ENCODE measurements around the gene CREB5. TPM values are rescaled to one million over a fixed set of nuclear protein-coding genes. Genes with fewer than 3 reads are reported as not detected.

The CREB5 gene
- total and polyA plus RNA-seq, 7 donors, result 0.86 to 33.8 (median 16.6) TPM

DNA sequence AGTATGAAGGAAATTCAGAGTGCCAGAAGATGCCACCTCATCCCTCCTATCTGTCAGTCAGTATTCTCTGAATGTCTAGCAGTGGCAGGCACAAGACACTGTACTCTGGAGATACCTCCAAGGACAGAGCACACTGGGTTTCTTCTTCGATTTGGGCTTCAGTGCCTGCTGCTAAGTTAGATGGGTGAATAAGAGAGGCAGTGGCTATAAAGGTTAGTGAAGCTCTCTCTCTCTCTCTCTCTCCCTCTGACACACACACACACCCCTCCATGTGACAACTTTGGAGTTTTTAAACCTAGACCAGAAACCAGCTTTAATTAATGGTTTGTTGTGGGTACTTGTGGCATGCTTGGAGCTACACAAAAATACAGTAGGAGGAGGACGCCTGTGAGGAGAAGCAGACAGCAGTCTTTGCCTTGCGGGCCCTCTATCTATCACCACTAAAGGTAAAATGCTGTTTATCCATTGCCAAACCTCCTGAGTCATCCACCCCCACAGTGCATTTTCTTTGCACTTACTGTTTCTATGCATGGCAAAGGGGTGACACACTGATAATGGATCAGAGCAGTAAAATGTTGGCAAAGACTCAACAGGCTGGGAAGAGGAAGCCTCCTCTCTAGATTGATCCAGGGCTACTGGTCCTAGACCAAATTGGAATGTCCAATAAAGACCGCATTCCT is 443.4 kb downstream of the CREB5 start:
- peaks cover 0 to 2% (median 0%) of the 10 kb centered on the region in 3 donors for H3K27me3 ChIP-seq (ENCODE audit: insufficient read depth in 3 of 3, low read length in 2 of 3)
- H3K4me3 ChIP-seq, result no peak overlapping the region
- ATAC-seq (no peak), DNase-seq (no peak)
- no peak overlapping the region for H3K27ac ChIP-seq
- H3K36me3 ChIP-seq (ENCODE audit: insufficient read depth in 1 of 2, low read depth in 1 of 2), result no peaks in the 10 kb centered on the region
- no peaks in the 10 kb centered on the region for H3K9me3 ChIP-seq
- WGBS, 3 donors, result 94 to 98% (median 95%) methylated on average over 4 of the region's 4 CpGs
- intact Hi-C loops (cut with DNase I), result loop anchor here (2.0 to 10.0 kb wide), 2 partner anchors 551 to 557 kb away; no protein-coding TSS in a partner anchor
- H3K4me1 ChIP-seq, result peaks cover 3% of the 10 kb centered on the region
- no peak for TF ChIP-seq CTCF (IDR thresholded peaks at IDR 0.05)

DNA sequence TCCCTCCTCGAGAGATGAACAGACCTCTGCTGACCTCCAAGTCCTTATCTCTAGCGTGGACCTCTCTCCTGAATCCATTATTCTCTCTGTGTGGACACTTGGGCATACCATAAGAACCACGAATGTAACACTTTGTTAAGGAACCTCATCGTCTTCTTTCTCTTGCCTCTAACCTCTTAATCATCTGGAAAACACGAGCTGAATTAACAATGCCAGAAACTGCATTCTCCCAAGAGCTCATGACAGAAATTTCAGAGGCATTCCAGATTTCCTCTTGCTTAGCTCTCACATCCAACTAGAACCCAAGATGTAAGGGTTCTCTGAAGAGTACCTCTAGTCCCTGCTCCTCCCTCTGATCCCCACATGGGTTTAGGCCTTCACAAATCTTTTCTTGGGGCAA is 444.3 kb downstream of the CREB5 start:
- no peak overlapping the region for H3K27ac ChIP-seq
- H3K9me3 ChIP-seq, result no peaks in the 10 kb centered on the region
- H3K4me1 ChIP-seq, result peaks cover 3% of the 10 kb centered on the region
- no peak for ATAC-seq
- no peak overlapping the region for H3K4me3 ChIP-seq
- no peak for DNase-seq
- H3K27me3 ChIP-seq (ENCODE audit: insufficient read depth in 3 of 3, low read length in 2 of 3), result peaks cover 0 to 2% (median 0%) of the 10 kb centered on the region in 3 donors
- TF ChIP-seq CTCF (IDR thresholded peaks at IDR 0.05), result no peak
- 80 to 84% (median 81%) methylated on average over 5 of the region's 5 CpGs for WGBS, 3 donors
- intact Hi-C loops (cut with DNase I), result loop anchor here in 1 of 2 donors (10.0 kb wide), 1 partner anchor 552 kb away; no protein-coding TSS in a partner anchor
- no peaks in the 10 kb centered on the region for H3K36me3 ChIP-seq (ENCODE audit: insufficient read depth in 1 of 2, low read depth in 1 of 2)

DNA sequence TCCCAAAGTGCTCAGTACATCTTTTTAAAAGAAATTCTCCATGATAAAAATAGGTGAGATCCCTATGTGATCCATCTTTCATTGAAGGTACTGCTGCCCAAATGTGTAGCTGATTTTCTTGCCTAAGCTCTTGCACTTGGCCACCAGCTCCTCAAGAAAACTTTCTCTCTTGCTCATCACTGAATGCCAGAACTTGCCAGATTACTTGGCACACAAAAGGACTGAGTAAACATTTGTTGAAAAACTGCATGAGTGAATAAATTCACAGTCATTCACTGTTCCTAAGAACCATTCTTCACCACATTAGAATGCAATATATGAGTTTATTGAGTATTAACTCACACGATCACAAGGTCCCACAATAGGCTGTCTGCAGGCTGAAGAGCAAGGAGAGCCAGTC is 445.9 kb downstream of the CREB5 start:
- 76 to 85% (median 83%) methylated on average over 1 of the region's 1 CpG for WGBS, 3 donors
- Histone ChIP-seq H3K27me3 (ENCODE audit: insufficient read depth in 3 of 3, low read length in 2 of 3) (peaks cover 0 to 2% (median 0%) of the 10 kb centered on the region in 3 donors), H3K4me1 (peaks cover 3% of the 10 kb centered on the region), H3K27ac (no peak overlapping the region), H3K36me3 (ENCODE audit: insufficient read depth in 1 of 2, low read depth in 1 of 2) (no peaks in the 10 kb centered on the region), H3K4me3 (no peak overlapping the region), H3K9me3 (no peaks in the 10 kb centered on the region)
- intact Hi-C loops (cut with DNase I), result loop anchor here in 1 of 2 donors (10.0 kb wide), 1 partner anchor 553 kb away; no protein-coding TSS in a partner anchor
- ATAC-seq, result no peak
- no peak for TF ChIP-seq CTCF (IDR thresholded peaks at IDR 0.05)
- DNase-seq, result no peak

GRCh38 chr7:28858895-28859294 is 446.6 kb downstream of the CREB5 start:
- intact Hi-C loops (cut with DNase I), result loop anchor here in 1 of 2 donors (10.0 kb wide), 1 partner anchor 554 kb away; no protein-coding TSS in a partner anchor
- Histone ChIP-seq H3K36me3 (ENCODE audit: insufficient read depth in 1 of 2, low read depth in 1 of 2) (no peaks in the 10 kb centered on the region), H3K27me3 (ENCODE audit: insufficient read depth in 3 of 3, low read length in 2 of 3) (peaks cover 0 to 2% (median 0%) of the 10 kb centered on the region in 3 donors), H3K4me1 (no peaks in the 10 kb centered on the region), H3K27ac (no peak overlapping the region), H3K4me3 (no peak overlapping the region), H3K9me3 (no peaks in the 10 kb centered on the region)
- WGBS, 3 donors, result 81 to 82% (median 81%) methylated on average over 6 of the region's 6 CpGs
- no peak for ATAC-seq
- DNase-seq, result no peak
- TF ChIP-seq CTCF (IDR thresholded peaks at IDR 0.05), result no peak

All from psoas muscle (tissue), 8 donors.